HepG2 (cell line): ENCODE measurements around the gene TGM5. TPM values are rescaled to one million over a fixed set of nuclear protein-coding genes. Genes with fewer than 3 reads are reported as not detected.

Experiments
- ATAC-seq: fragments of 200-7000 bp; cut with Tn5 transposase; 3 replicates; pipeline ENCODE4 v1.9.1; 2020; ENCODE audit warnings: mild to moderate bottlenecking, moderate library complexity
- BruUV-seq: library from RNA; stranded (reverse); fragments of 400-500 nt; replicated peaks from 2 replicates; lab custom pipeline; 2021; lab: Mats Ljungman, UMichigan
- CTCF ChIA-PET: fragments of 300-600 bp; formaldehyde crosslinking; extraction: SDS; loops from one replicate; lab custom pipeline; 2021; ENCODE audit warnings: low total read pairs, inconsistent platforms, low intra/inter-chr PET ratio; lab: Yijun Ruan, JAX
- POLR2A ChIA-PET: fragments of 350-600 bp; sonication (Branson Sonifier 250); formaldehyde crosslinking; loops from one replicate; lab custom pipeline; 2020; ENCODE audit warnings: antibody characterized with exemption, inconsistent platforms; lab: Yijun Ruan, JAX
- DNase-seq: peaks from one replicate; pipeline ENCODE4 v3.0.0-alpha.2; 2015; ENCODE audit warnings: low spot score
- FAIRE-seq: peaks from 3 replicates; lab custom pipeline; 2011; peaks lifted over from hg19 to GRCh38; lab: Jason Lieb, UNC
- H2AFZ ChIP-seq: one replicate; pipeline ENCODE4 v1.6.1; 2011; ENCODE audit warnings: low read length, inconsistent platforms
- H3K27ac ChIP-seq: fragments of 300-600 bp; 3 replicates; pipeline ENCODE4 v1.8.0; 2011; ENCODE audit warnings: mixed run types, mild to moderate bottlenecking, mixed read lengths, low read length, inconsistent platforms; ENCODE audit not compliant: insufficient read depth; ENCODE audit errors: extremely low read length
- H3K27me3 ChIP-seq, 2 experiments: fragments of 200-600 bp in 1 of 2; 2 replicates in 1 of 2; 3 replicates in 1 of 2; pipeline versions ENCODE4 v1.6.0 to v1.8.0; 2011; ENCODE audit warnings: low read length in 2 of 2, mild to moderate bottlenecking in 2 of 2, moderate library complexity in 2 of 2, inconsistent platforms in 1 of 2; ENCODE audit not compliant: insufficient read depth in 2 of 2, control insufficient read depth in 1 of 2
- H3K36me3 ChIP-seq, 2 experiments: fragments of 200-600 bp in 1 of 2; replicated peaks in 1 of 2; 2 replicates in 1 of 2; 3 replicates in 1 of 2; pipeline versions ENCODE4 v1.5.1 to v1.8.0; 2011; ENCODE audit warnings: low read length in 2 of 2, inconsistent platforms in 1 of 2; ENCODE audit not compliant: insufficient read depth in 2 of 2, control insufficient read depth in 1 of 2
- H3K4me1 ChIP-seq: 2 replicates; pipeline ENCODE4 v1.5.1; 2012; ENCODE audit warnings: low read length, inconsistent platforms; ENCODE audit not compliant: insufficient read depth
- H3K4me2 ChIP-seq: 2 replicates; pipeline ENCODE4 v1.6.0; 2011; ENCODE audit warnings: low read depth, low read length, inconsistent platforms
- H3K4me3 ChIP-seq, 3 experiments: fragments of 200-600 bp in 1 of 3; sonication (generic), shearing (Covaris generic) in 1 of 3; replicated peaks in 1 of 3; 2 replicates each; pipeline ENCODE4 v1.5.1; 2011 to 2016; ENCODE audit warnings: low read length in 3 of 3, inconsistent platforms in 2 of 3, low read depth in 2 of 3, mild to moderate bottlenecking in 2 of 3, control low read depth in 1 of 3, mixed read lengths in 1 of 3; ENCODE audit not compliant: insufficient read depth in 1 of 3
- H3K79me2 ChIP-seq: one replicate; pipeline ENCODE4 v1.6.1; 2011; ENCODE audit warnings: low read length, inconsistent platforms; ENCODE audit not compliant: insufficient read depth
- H3K9ac ChIP-seq: 2 replicates; pipeline ENCODE4 v1.6.0; 2011; ENCODE audit warnings: mild to moderate bottlenecking, low read depth, low read length, inconsistent platforms; ENCODE audit not compliant: insufficient read depth
- H3K9me3 ChIP-seq: 2 replicates; pipeline ENCODE4 v1.5.1; 2012; ENCODE audit warnings: mild to moderate bottlenecking, low read length
- H4K20me1 ChIP-seq: 2 replicates; pipeline ENCODE4 v1.6.0; 2011; ENCODE audit warnings: inconsistent platforms, mild to moderate bottlenecking, low read length, moderate library complexity; ENCODE audit not compliant: insufficient read depth
- HMGA1 ChIP-seq: sonication (generic); formaldehyde crosslinking; conservative IDR thresholded peaks from 2 replicates; pipeline ENCODE4 v1.4.0; 2020; ENCODE audit warnings: missing genetic modification reagents
- SMC3 ChIP-seq: IDR thresholded peaks from 2 replicates; pipeline ENCODE4 v1.6.1; 2011; ENCODE audit warnings: low read length, improper control_type of control experiment
- SMYD3 ChIP-seq: sonication (generic); formaldehyde crosslinking; IDR thresholded peaks from 2 replicates; pipeline ENCODE4 v1.8.1; 2023; ENCODE audit warnings: mild to moderate bottlenecking, missing genetic modification reagents
- STAG1 ChIP-seq: sonication (generic); formaldehyde crosslinking; IDR thresholded peaks from 2 replicates; pipeline ENCODE4 v1.4.0; 2020; ENCODE audit warnings: missing genetic modification reagents
- ZNF7 ChIP-seq: IDR thresholded peaks from 2 replicates; pipeline ENCODE4 v1.6.1; 2016; ENCODE audit warnings: missing biosample characterization, missing genetic modification reagents
- WGBS: methylation state at CpG from one replicate; pipeline ENCODE4 v1.1.6; 2017; ENCODE audit warnings: low lambda C conversion rate; 5-methylcytosine and 5-hydroxymethylcytosine counted together
- in situ Hi-C: cut with HindIII; loops from 2 replicates; pipeline ENCODE4 v1.10.0; 2017; ENCODE audit warnings: low pct_unique_long_range_greater_than_20kb; ENCODE audit not compliant: extremely low pct_ligation_motif_present
- intact Hi-C: fragments of 100-400 bp; cut with micrococcal nuclease; formaldehyde crosslinking; loops from one replicate; pipeline ENCODE4 v1.10.0; 2022; ENCODE audit not compliant: unreplicated experiment
- polyA plus RNA-seq, 8 experiments: library from polyadenylated mRNA; depleted of rRNA in 3 of 8; stranded (reverse) in 7 of 8; unstranded in 1 of 8; fragments of >200 nt; fragmentation: Illumina TruSeq in 4 of 8; extraction: Trizol in 4 of 8; gene quantifications; 2 replicates each; pipeline versions ENCODE4 v1.2.1 to v1.2.3, GENCODE V29; 2011 to 2016; ENCODE audit warnings: low read depth in 4 of 8, missing spikeins in 1 of 8, mixed read lengths in 1 of 8; ENCODE audit not compliant: insufficient read depth in 1 of 8
- total RNA-seq, 5 experiments: library from RNA; depleted of rRNA; stranded (reverse); fragments of >200 nt; fragmentation: Illumina TruSeq; extraction: Trizol; gene quantifications; 2 replicates each; pipeline ENCODE4 v1.2.3, GENCODE V29; 2016; ENCODE audit warnings: low read depth in 1 of 5
- TF ChIP-seq, protein P1 (sequence below): sonication (generic); formaldehyde crosslinking; IDR thresholded peaks from 2 replicates; pipeline ENCODE4 v1.9.0; 2021; ENCODE audit warnings: missing genetic modification reagents, mild to moderate bottlenecking, borderline replicate concordance
- TF ChIP-seq, protein P2 (sequence below), 2 experiments: sonication (generic) in 1 of 2; formaldehyde crosslinking in 1 of 2; IDR thresholded peaks; 2 replicates each; pipeline versions ENCODE4 v1.4.0 to v1.6.1; 2018 to 2020; ENCODE audit warnings: missing genetic modification reagents in 2 of 2, borderline replicate concordance in 1 of 2, low read depth in 1 of 2, mild to moderate bottlenecking in 1 of 2, missing biosample characterization in 1 of 2
- TF ChIP-seq, protein P3 (sequence below): IDR thresholded peaks from 2 replicates; pipeline ENCODE4 v1.6.1; 2012; ENCODE audit warnings: inconsistent platforms
- TF ChIP-seq, protein P4 (sequence below): sonication (generic); formaldehyde crosslinking; IDR thresholded peaks from 2 replicates; pipeline ENCODE4 v1.5.0; 2020; ENCODE audit warnings: mild to moderate bottlenecking, missing genetic modification reagents, moderate library complexity

The TGM5 gene
- total and polyA plus RNA-seq, 2 of the 13 experiments (the other 11 are each of a cell fraction or from before 2014, with no cell fraction given) = 0.18 to 0.65 TPM

DNA sequence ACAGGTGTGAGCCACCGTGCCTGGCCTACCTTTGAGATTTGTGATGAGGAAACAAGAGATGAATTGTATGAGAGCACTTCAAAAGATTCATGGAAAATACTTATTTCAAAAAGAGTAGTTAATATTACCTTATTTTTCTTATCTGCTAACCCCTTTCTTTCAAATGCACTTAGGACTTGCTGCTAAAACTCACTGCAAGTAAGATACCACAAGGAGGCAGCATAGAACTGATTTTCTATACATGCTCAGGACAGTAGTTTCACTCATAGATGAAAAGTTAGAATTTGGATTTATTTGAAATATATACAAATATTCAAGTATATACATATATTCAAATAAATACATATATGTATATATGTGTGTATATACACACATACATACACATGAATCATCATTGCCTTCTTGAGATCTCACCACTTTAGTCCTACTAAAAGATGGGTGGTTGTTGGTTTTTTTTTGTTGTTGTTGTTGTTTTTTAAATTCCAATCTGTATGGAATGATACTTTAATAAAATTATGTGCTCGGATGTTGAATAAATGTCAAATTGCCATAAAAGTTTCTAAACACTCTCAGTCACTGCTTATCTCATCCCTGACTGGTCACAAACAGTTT, 79.1 kb downstream of the TGM5 start:
- Histone ChIP-seq H3K4me1 (peaks cover 10% of the 10 kb centered on the region), H3K4me2 (no peak overlapping the region), H3K4me3 (no peak overlapping the region), H3K9me3 (no peaks in the 10 kb centered on the region), H3K79me2 (no peaks in the 10 kb centered on the region), H3K27me3 (no peaks in the 10 kb centered on the region), H4K20me1 (no peaks in the 10 kb centered on the region), H3K9ac (no peak overlapping the region), H2AFZ (no peak overlapping the region), H3K36me3 (peaks cover 5 to 26% of the 10 kb centered on the region in 2 experiments; a peak in 4 of 5 replicates), H3K27ac (no peak overlapping the region)
- CTCF ChIA-PET = interaction anchor here (1.4 to 1.6 kb wide), 2 partner anchors 17 to 98 kb away, joined by 11 read pairs; no protein-coding TSS in a partner anchor
- intact Hi-C loops (loop anchor here (1.0 to 5.0 kb wide), 3 partner anchors 17 to 98 kb away; partner anchors contain the start of gene UBR1), in situ Hi-C loops (no loop called here)
- ATAC-seq (no peak), DNase-seq (peak; percentile 53), FAIRE-seq (no peak)
- POLR2A ChIA-PET = no interaction called here
- peak; percentile 55 for TF ChIP-seq STAG1 (CRISPR knock-in tag)
- TF ChIP-seq HMGA1 (CRISPR knock-in tag) = no peak
- no peak for TF ChIP-seq SMYD3 (CRISPR knock-in tag)
- TF ChIP-seq, protein P1, sequence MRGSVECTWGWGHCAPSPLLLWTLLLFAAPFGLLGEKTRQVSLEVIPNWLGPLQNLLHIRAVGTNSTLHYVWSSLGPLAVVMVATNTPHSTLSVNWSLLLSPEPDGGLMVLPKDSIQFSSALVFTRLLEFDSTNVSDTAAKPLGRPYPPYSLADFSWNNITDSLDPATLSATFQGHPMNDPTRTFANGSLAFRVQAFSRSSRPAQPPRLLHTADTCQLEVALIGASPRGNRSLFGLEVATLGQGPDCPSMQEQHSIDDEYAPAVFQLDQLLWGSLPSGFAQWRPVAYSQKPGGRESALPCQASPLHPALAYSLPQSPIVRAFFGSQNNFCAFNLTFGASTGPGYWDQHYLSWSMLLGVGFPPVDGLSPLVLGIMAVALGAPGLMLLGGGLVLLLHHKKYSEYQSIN = no peak
- peak; percentile 11; the same call in 1 of the 2 replicates for TF ChIP-seq ZNF7
- peak; percentile 42; the same call in 1 of the 2 replicates for TF ChIP-seq SMC3
- TF ChIP-seq, protein P2, sequence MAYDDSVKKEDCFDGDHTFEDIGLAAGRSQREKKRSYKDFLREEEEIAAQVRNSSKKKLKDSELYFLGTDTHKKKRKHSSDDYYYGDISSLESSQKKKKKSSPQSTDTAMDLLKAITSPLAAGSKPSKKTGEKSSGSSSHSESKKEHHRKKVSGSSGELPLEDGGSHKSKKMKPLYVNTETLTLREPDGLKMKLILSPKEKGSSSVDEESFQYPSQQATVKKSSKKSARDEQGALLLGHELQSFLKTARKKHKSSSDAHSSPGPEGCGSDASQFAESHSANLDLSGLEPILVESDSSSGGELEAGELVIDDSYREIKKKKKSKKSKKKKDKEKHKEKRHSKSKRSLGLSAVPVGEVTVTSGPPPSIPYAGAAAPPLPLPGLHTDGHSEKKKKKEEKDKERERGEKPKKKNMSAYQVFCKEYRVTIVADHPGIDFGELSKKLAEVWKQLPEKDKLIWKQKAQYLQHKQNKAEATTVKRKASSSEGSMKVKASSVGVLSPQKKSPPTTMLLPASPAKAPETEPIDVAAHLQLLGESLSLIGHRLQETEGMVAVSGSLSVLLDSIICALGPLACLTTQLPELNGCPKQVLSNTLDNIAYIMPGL (CRISPR knock-in tag; IDR thresholded peaks at IDR 0.05; ENCODE audit: borderline replicate concordance in 1 of 2, low read depth in 1 of 2) = 0 out of 4 replicates have a peak, but pooled peaks of 1 of the 2 experiments have one; percentile 40
- TF ChIP-seq, protein P3, sequence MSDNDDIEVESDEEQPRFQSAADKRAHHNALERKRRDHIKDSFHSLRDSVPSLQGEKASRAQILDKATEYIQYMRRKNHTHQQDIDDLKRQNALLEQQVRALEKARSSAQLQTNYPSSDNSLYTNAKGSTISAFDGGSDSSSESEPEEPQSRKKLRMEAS = no peak
- TF ChIP-seq, protein P4, sequence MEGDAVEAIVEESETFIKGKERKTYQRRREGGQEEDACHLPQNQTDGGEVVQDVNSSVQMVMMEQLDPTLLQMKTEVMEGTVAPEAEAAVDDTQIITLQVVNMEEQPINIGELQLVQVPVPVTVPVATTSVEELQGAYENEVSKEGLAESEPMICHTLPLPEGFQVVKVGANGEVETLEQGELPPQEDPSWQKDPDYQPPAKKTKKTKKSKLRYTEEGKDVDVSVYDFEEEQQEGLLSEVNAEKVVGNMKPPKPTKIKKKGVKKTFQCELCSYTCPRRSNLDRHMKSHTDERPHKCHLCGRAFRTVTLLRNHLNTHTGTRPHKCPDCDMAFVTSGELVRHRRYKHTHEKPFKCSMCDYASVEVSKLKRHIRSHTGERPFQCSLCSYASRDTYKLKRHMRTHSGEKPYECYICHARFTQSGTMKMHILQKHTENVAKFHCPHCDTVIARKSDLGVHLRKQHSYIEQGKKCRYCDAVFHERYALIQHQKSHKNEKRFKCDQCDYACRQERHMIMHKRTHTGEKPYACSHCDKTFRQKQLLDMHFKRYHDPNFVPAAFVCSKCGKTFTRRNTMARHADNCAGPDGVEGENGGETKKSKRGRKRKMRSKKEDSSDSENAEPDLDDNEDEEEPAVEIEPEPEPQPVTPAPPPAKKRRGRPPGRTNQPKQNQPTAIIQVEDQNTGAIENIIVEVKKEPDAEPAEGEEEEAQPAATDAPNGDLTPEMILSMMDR (CRISPR knock-in tag) = peak; percentile 64
- BruUV-seq = no TSS peak
- 71% methylated on average over 2 of the region's 2 CpGs for WGBS
